Astrocyte (in vitro differentiated cells and primary cell): Measurements from ENCODE around the gene KLHL17. TPM values are rescaled to one million over a fixed set of nuclear protein-coding genes. Genes with fewer than 3 reads are reported as not detected.

Experiments used
- DNase-seq: peaks from one replicate; pipeline ENCODE4 v3.0.0-alpha.2; 2010; ENCODE audit warnings: low read depth
- FAIRE-seq: peaks from 2 replicates; lab custom pipeline; 2011; peaks lifted over from hg19 to GRCh38; lab: Jason Lieb, UNC
- H2AFZ ChIP-seq: 2 replicates; pipeline ENCODE4 v1.6.0; 2012; ENCODE audit warnings: low read depth, low read length, inconsistent platforms
- H3K27ac ChIP-seq: 2 replicates; pipeline ENCODE4 v1.5.1; 2011; ENCODE audit warnings: low read depth, low read length, inconsistent platforms
- H3K27me3 ChIP-seq: 2 replicates; pipeline ENCODE4 v1.6.0; 2011; ENCODE audit warnings: low read length, inconsistent platforms; ENCODE audit not compliant: insufficient read depth
- H3K36me3 ChIP-seq: 2 replicates; pipeline ENCODE4 v1.5.1; 2011; ENCODE audit warnings: low read length, inconsistent platforms; ENCODE audit not compliant: insufficient read depth
- H3K4me1 ChIP-seq: 2 replicates; pipeline ENCODE4 v1.5.1; 2011; ENCODE audit warnings: low read length, inconsistent platforms; ENCODE audit not compliant: insufficient read depth
- H3K4me2 ChIP-seq: 2 replicates; pipeline ENCODE4 v1.6.0; 2012; ENCODE audit warnings: low read length, inconsistent platforms
- H3K4me3 ChIP-seq: 2 replicates; pipeline ENCODE4 v1.5.1; 2011; ENCODE audit warnings: low read depth, mild to moderate bottlenecking, low read length, inconsistent platforms; ENCODE audit not compliant: insufficient read depth
- H3K79me2 ChIP-seq: 2 replicates; pipeline ENCODE4 v1.6.0; 2012; ENCODE audit warnings: mild to moderate bottlenecking, low read length, inconsistent platforms; ENCODE audit not compliant: insufficient read depth
- H3K9ac ChIP-seq: 2 replicates; pipeline ENCODE4 v1.6.0; 2012; ENCODE audit warnings: mild to moderate bottlenecking, low read length, inconsistent platforms
- H3K9me3 ChIP-seq: 2 replicates; pipeline ENCODE4 v1.5.1; 2012; ENCODE audit warnings: low read depth, mild to moderate bottlenecking, low read length, inconsistent platforms; ENCODE audit not compliant: insufficient read depth
- H4K20me1 ChIP-seq: 2 replicates; pipeline ENCODE4 v1.6.0; 2012; ENCODE audit warnings: low read length, inconsistent platforms; ENCODE audit not compliant: insufficient read depth
- H3K27ac Mint-ChIP-seq: one replicate; pipeline ENCODE4 v1.8.0; 2021; ENCODE audit warnings: mild to moderate bottlenecking, mixed read lengths; ENCODE audit not compliant: unreplicated experiment
- H3K27me3 Mint-ChIP-seq: one replicate; pipeline ENCODE4 v1.8.0; 2021; ENCODE audit warnings: low read depth, mixed read lengths; ENCODE audit not compliant: unreplicated experiment
- H3K36me3 Mint-ChIP-seq: one replicate; pipeline ENCODE4 v1.8.0; 2021; ENCODE audit warnings: low read depth, mixed read lengths; ENCODE audit not compliant: unreplicated experiment
- H3K4me1 Mint-ChIP-seq: one replicate; pipeline ENCODE4 v1.8.0; 2021; ENCODE audit warnings: low read depth, mixed read lengths; ENCODE audit not compliant: unreplicated experiment
- H3K4me3 Mint-ChIP-seq: one replicate; pipeline ENCODE4 v1.8.0; 2021; ENCODE audit warnings: mild to moderate bottlenecking, moderate library complexity, mixed read lengths; ENCODE audit not compliant: unreplicated experiment
- H3K9me3 Mint-ChIP-seq: one replicate; pipeline ENCODE4 v1.8.0; 2021; ENCODE audit warnings: mild to moderate bottlenecking, mixed read lengths; ENCODE audit not compliant: unreplicated experiment
- EZH2 ChIP-seq: IDR thresholded peaks from 2 replicates; pipeline ENCODE4 v1.6.1; 2012; ENCODE audit warnings: mild to moderate bottlenecking, low read length, inconsistent platforms; ENCODE audit not compliant: insufficient read depth
- total RNA-seq: library from RNA; stranded (reverse); gene quantifications from 2 replicates; pipeline ENCODE4 v1.2.1, GENCODE V29; 2021
- TF ChIP-seq, protein P1 (sequence below): IDR thresholded peaks from 2 replicates; pipeline ENCODE4 v1.5.1; 2011; ENCODE audit warnings: low read depth, mild to moderate bottlenecking, inconsistent platforms, low read length, moderate library complexity; ENCODE audit not compliant: insufficient read depth

The KLHL17 gene
- total RNA-seq, 1 donor from 2014 or later = 25.9 TPM

DNA sequence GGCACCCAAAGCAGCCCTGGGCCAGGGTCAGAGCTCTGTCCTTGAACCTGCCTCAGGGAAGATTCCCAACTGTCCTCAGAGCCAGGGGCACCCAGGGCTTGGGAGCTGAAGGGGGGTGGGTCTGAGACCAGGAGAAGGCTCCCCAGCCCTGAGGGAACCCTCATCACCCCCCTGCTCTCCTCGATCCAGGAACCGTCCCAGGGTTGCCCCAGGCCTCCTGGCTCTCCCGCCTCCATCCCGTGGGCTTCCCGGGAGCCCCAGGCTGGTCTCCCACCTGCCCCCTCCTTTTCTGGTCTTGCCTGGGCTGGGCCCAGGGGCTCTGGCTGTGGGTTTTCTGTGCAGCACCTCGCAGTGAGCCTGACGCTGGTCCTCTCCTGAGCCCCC is 43.3 kb upstream of the KLHL17 start:
- Histone ChIP-seq H3K4me2 (no peak overlapping the region), H3K27me3 (peaks cover 25% of the 10 kb centered on the region), H3K4me3 (no peak overlapping the region), H4K20me1 (peaks cover 3% of the 10 kb centered on the region), H3K79me2 (no peaks in the 10 kb centered on the region), H2AFZ (no peak overlapping the region), H3K36me3 (no peaks in the 10 kb centered on the region), H3K9ac (no peak overlapping the region), H3K9me3 (no peaks in the 10 kb centered on the region), H3K4me1 (peaks cover 9% of the 10 kb centered on the region), H3K27ac (no peak overlapping the region)
- no peaks in the 10 kb centered on the region for H3K9me3 Mint-ChIP-seq
- FAIRE-seq (no peak), DNase-seq (no peak)
- no peak overlapping the region for H3K4me3 Mint-ChIP-seq
- no peak overlapping the region for H3K27ac Mint-ChIP-seq
- peaks cover 4% of the 10 kb centered on the region for H3K4me1 Mint-ChIP-seq
- H3K36me3 Mint-ChIP-seq = no peaks in the 10 kb centered on the region
- H3K27me3 Mint-ChIP-seq = peaks cover 69% of the 10 kb centered on the region
- TF ChIP-seq, protein P1, sequence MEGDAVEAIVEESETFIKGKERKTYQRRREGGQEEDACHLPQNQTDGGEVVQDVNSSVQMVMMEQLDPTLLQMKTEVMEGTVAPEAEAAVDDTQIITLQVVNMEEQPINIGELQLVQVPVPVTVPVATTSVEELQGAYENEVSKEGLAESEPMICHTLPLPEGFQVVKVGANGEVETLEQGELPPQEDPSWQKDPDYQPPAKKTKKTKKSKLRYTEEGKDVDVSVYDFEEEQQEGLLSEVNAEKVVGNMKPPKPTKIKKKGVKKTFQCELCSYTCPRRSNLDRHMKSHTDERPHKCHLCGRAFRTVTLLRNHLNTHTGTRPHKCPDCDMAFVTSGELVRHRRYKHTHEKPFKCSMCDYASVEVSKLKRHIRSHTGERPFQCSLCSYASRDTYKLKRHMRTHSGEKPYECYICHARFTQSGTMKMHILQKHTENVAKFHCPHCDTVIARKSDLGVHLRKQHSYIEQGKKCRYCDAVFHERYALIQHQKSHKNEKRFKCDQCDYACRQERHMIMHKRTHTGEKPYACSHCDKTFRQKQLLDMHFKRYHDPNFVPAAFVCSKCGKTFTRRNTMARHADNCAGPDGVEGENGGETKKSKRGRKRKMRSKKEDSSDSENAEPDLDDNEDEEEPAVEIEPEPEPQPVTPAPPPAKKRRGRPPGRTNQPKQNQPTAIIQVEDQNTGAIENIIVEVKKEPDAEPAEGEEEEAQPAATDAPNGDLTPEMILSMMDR = no peak
- no peak for TF ChIP-seq EZH2

DNA sequence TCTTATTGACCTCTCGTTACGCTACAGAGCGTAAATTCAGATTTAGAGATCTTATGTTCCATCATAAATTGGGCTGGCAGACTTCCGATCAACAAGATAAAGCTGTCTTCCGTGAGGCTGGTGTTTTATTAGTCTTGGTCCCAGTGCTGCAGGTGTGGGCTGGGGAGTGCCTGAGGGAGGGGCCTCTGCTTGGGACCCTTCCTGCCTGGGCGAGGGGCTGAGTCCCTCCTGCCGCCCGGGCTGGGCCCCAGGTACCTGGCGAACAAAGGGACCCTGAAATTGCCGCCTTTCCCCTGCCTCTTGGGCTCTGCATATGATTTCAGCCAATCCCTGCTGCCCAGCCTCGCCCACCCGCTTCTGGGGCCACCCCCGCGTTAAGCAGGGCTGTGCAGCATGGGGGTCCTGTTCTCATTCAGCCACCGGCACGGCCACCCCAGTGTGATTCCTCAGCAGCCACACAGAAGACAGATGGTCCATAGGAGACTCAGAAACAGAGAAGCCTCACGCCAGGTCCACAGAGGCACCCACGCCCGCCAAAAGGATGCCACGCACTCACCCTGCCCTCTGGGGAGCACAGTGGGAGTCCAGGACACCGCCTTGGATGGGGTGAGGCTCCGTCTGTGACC is 42.8 kb upstream of the KLHL17 start:
- peaks cover 71% of the 10 kb centered on the region for H3K27me3 Mint-ChIP-seq

DNA sequence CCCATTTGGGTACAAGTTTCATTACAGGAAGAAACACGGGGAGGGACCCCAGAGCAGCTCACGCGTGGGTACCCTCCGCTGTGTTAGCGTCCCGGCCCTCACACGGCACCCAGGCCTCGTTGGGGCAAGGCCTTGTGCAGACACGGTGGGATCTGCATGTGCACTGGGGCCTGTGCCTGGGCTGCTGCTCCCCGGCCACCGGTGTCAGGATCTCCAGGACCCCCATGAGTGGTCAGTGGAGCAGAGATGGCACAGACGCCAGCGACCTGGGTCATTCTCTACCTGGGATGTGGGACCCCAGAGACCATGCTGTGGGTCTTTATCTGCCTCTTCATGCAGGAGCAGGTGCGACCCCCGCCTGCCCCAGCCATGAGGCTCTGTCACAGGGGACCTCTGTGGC is 42.0 kb upstream of the KLHL17 start:
- H3K36me3 Mint-ChIP-seq = no peaks in the 10 kb centered on the region
- no peak overlapping the region for H3K27ac Mint-ChIP-seq
- H3K27ac ChIP-seq = no peak overlapping the region
- no peak overlapping the region for H3K4me3 Mint-ChIP-seq
- H3K4me3 ChIP-seq = no peak overlapping the region
- H4K20me1 ChIP-seq = peaks cover 5% of the 10 kb centered on the region
- H3K9me3 Mint-ChIP-seq = no peaks in the 10 kb centered on the region
- peaks cover 4% of the 10 kb centered on the region for H3K4me1 Mint-ChIP-seq
- no peaks in the 10 kb centered on the region for H3K79me2 ChIP-seq
- DNase-seq = no peak
- H2AFZ ChIP-seq = no peak overlapping the region
- no peak for TF ChIP-seq EZH2
- TF ChIP-seq, protein P1 = no peak
- H3K36me3 ChIP-seq = no peaks in the 10 kb centered on the region
- H3K4me2 ChIP-seq = no peak overlapping the region
- H3K9ac ChIP-seq = no peak overlapping the region
- FAIRE-seq = no peak
- H3K9me3 ChIP-seq = no peaks in the 10 kb centered on the region
- peaks cover 13% of the 10 kb centered on the region for H3K4me1 ChIP-seq
- H3K27me3 Mint-ChIP-seq = peaks cover 74% of the 10 kb centered on the region
- peaks cover 25% of the 10 kb centered on the region for H3K27me3 ChIP-seq

More for the DNA sequence above, 42.8 kb upstream of the KLHL17 start:
- Mint-ChIP-seq H3K4me1 (peaks cover 4% of the 10 kb centered on the region), H3K27ac (no peak overlapping the region), H3K4me3 (no peak overlapping the region), H3K9me3 (no peaks in the 10 kb centered on the region), H3K36me3 (no peaks in the 10 kb centered on the region)
- DNase-seq = no peak
- Histone ChIP-seq H3K4me2 (no peak overlapping the region), H4K20me1 (peaks cover 2% of the 10 kb centered on the region), H3K9me3 (no peaks in the 10 kb centered on the region), H3K27me3 (peaks cover 25% of the 10 kb centered on the region), H3K9ac (no peak overlapping the region), H3K36me3 (no peaks in the 10 kb centered on the region), H3K79me2 (no peaks in the 10 kb centered on the region), H3K4me3 (no peak overlapping the region), H3K27ac (no peak overlapping the region), H2AFZ (no peak overlapping the region), H3K4me1 (peaks cover 9% of the 10 kb centered on the region)
- no peak for TF ChIP-seq EZH2
- TF ChIP-seq, protein P1 = no peak
- FAIRE-seq = no peak
